ENCODE measurements around the gene SLC25A21.

SLC25A21 gene

GRCh38 chr14:37172024-37172869 lies at the start of gene SLC25A21:
Gene SLC25A21 (minus strand): TSS chr14:37172606.
- no peak within 1 kb of the TSS for H3K4me3 ChIP-seq (ENCODE audit: low read length)
- no peaks in the 10 kb centered on the region for H3K36me3 ChIP-seq (ENCODE audit: control insufficient read depth, low read length)
- TF ChIP-seq, protein P1, sequence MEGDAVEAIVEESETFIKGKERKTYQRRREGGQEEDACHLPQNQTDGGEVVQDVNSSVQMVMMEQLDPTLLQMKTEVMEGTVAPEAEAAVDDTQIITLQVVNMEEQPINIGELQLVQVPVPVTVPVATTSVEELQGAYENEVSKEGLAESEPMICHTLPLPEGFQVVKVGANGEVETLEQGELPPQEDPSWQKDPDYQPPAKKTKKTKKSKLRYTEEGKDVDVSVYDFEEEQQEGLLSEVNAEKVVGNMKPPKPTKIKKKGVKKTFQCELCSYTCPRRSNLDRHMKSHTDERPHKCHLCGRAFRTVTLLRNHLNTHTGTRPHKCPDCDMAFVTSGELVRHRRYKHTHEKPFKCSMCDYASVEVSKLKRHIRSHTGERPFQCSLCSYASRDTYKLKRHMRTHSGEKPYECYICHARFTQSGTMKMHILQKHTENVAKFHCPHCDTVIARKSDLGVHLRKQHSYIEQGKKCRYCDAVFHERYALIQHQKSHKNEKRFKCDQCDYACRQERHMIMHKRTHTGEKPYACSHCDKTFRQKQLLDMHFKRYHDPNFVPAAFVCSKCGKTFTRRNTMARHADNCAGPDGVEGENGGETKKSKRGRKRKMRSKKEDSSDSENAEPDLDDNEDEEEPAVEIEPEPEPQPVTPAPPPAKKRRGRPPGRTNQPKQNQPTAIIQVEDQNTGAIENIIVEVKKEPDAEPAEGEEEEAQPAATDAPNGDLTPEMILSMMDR (IDR thresholded peaks at IDR 0.05; ENCODE audit: low read depth, low read length, poor library complexity, severe bottlenecking): no peak
- no peak for TF ChIP-seq EZH2phosphoT487 (IDR thresholded peaks at IDR 0.05; ENCODE audit: borderline replicate concordance, low read length)
- H3K79me2 ChIP-seq (ENCODE audit: control insufficient read depth, low read length): no peaks in the 10 kb centered on the region
- no peak within 1 kb of the TSS for H3K4me2 ChIP-seq (ENCODE audit: low read length)
- H4K20me1 ChIP-seq (ENCODE audit: control insufficient read depth, insufficient read depth, low read depth, low read length): no peaks in the 10 kb centered on the region
- H3K27me3 ChIP-seq (ENCODE audit: control insufficient read depth, low read length): no peaks in the 10 kb centered on the region
- H3K27ac ChIP-seq (ENCODE audit: low read depth, low read length): no peak within 1 kb of the TSS
- no peaks in the 10 kb centered on the region for H3F3A ChIP-seq (ENCODE audit: control insufficient read depth, insufficient read depth)
- H3K4me1 ChIP-seq (ENCODE audit: control insufficient read depth, low read length): no peaks in the 10 kb centered on the region
- no peaks in the 10 kb centered on the region for H3K9me2 ChIP-seq (replicated peaks; ENCODE audit: control insufficient read depth, low read length)
- H3K9me3 ChIP-seq (ENCODE audit: control insufficient read depth, insufficient read depth, low read length): peaks cover 4% of the 10 kb centered on the region; the same call in 1 of the 2 replicates

DNA sequence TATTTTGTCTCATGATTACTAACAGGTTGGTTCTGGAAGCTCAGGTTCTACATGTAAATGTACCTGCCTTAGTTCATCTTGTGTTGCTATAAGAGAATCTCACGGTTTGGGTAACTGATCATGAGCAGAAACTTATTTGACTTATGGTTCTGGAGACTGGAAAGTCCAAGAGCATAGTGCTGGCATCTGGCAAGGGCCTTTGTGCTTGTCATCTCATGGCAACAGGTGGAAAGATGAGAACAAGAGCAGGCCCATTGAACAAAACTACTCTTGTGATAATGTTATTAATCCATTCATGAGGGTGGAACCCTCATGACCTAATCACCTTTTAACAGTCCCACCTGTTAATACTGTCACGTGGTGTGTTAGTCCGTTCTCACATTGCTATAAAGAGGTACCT lies 48.7 kb upstream of the SLC25A21 start:
- H3K4me3 ChIP-seq (ENCODE audit: low read length): no peak overlapping the region
- H3K4me2 ChIP-seq (ENCODE audit: low read length): no peak overlapping the region
- H3K36me3 ChIP-seq (ENCODE audit: control insufficient read depth, low read length): no peaks in the 10 kb centered on the region
- no peaks in the 10 kb centered on the region; the same call in 1 of the 2 replicates for H3K9me3 ChIP-seq (ENCODE audit: control insufficient read depth, insufficient read depth, low read length)
- TF ChIP-seq, protein P1 (IDR thresholded peaks at IDR 0.05; ENCODE audit: low read depth, low read length, poor library complexity, severe bottlenecking): no peak
- H3F3A ChIP-seq (ENCODE audit: control insufficient read depth, insufficient read depth): no peaks in the 10 kb centered on the region
- H3K27ac ChIP-seq (ENCODE audit: low read depth, low read length): no peak overlapping the region
- H3K9me2 ChIP-seq (replicated peaks; ENCODE audit: control insufficient read depth, low read length): no peaks in the 10 kb centered on the region
- no peaks in the 10 kb centered on the region for H4K20me1 ChIP-seq (ENCODE audit: control insufficient read depth, insufficient read depth, low read depth, low read length)
- no peaks in the 10 kb centered on the region for H3K79me2 ChIP-seq (ENCODE audit: control insufficient read depth, low read length)
- no peaks in the 10 kb centered on the region for H3K27me3 ChIP-seq (ENCODE audit: control insufficient read depth, low read length)
- H3K4me1 ChIP-seq (ENCODE audit: control insufficient read depth, low read length): no peaks in the 10 kb centered on the region

GRCh38 chr14:37215345-37215744 lies 42.9 kb upstream of the SLC25A21 start:
- no peak for TF ChIP-seq EZH2phosphoT487 (IDR thresholded peaks at IDR 0.05; ENCODE audit: borderline replicate concordance, low read length)
- TF ChIP-seq, protein P1 (IDR thresholded peaks at IDR 0.05; ENCODE audit: low read depth, low read length, poor library complexity, severe bottlenecking): no peak

More at GRCh38 chr14:37215345-37215744, 42.9 kb upstream of the SLC25A21 start:
- Histone ChIP-seq H3K27me3 (ENCODE audit: control insufficient read depth, low read length) (no peaks in the 10 kb centered on the region), H3K9me3 (ENCODE audit: control insufficient read depth, insufficient read depth, low read length) (peaks cover 5% of the 10 kb centered on the region; the same call in 1 of the 2 replicates), H3K4me2 (ENCODE audit: low read length) (no peak overlapping the region), H3F3A (ENCODE audit: control insufficient read depth, insufficient read depth) (no peaks in the 10 kb centered on the region), H3K79me2 (ENCODE audit: control insufficient read depth, low read length) (no peaks in the 10 kb centered on the region), H3K4me3 (ENCODE audit: low read length) (no peak overlapping the region), H3K36me3 (ENCODE audit: control insufficient read depth, low read length) (no peaks in the 10 kb centered on the region), H3K4me1 (ENCODE audit: control insufficient read depth, low read length) (no peaks in the 10 kb centered on the region), H4K20me1 (ENCODE audit: control insufficient read depth, insufficient read depth, low read depth, low read length) (no peaks in the 10 kb centered on the region), H3K27ac (ENCODE audit: low read depth, low read length) (no peak overlapping the region), H3K9me2 (replicated peaks; ENCODE audit: control insufficient read depth, low read length) (no peaks in the 10 kb centered on the region)

Measured in DOHH2 (cell line).